Esophagus mucosa (tissue), 1 donor: ENCODE results near the gene KRT12. TPM values are rescaled to one million over a fixed set of nuclear protein-coding genes. Genes with fewer than 3 reads are reported as not detected.
"Not testable (repeated sequence)": the region's sequence is repeated elsewhere in the genome, so short reads cannot be mapped to it uniquely, and the experiment has no call there.

Source experiments
- ATAC-seq: fragments of 200-7000 bp; cut with Tn5 transposase; one replicate; pipeline ENCODE4 v1.9.1; 2020
- total RNA-seq: library from RNA; stranded (reverse); gene quantifications from one replicate; pipeline ENCODE4 v1.2.4, GENCODE V29; 2023
- donor health status: DM: yes; HTN: yes; CAD: no.

Gene KRT12
- total RNA-seq, 1 donor from 2014 or later = not detected

GRCh38 chr17:40883626-40884334 is 16.8 kb upstream of the KRT12 start:
- ATAC-seq = no peak

- ATAC-seq = no peak
These were observed 16.0 kb upstream of the KRT12 start for GRCh38 chr17:40883031-40883430.

GRCh38 chr17:40879026-40879425 is 12.0 kb upstream of the KRT12 start:
- ATAC-seq = no peak

GRCh38 chr17:40878044-40878443 is 11.0 kb upstream of the KRT12 start:
- ATAC-seq = no peak

- no peak for ATAC-seq
These were observed 6.8 kb upstream of the KRT12 start for GRCh38 chr17:40873801-40874200.

- no peak for ATAC-seq
These were observed 6.2 kb upstream of the KRT12 start for GRCh38 chr17:40873255-40873654.

GRCh38 chr17:40872416-40872815 is 5.4 kb upstream of the KRT12 start:
- no peak for ATAC-seq

GRCh38 chr17:40871316-40871715 is 4.3 kb upstream of the KRT12 start:
- ATAC-seq = no peak

- no peak for ATAC-seq
These were observed 3.1 kb upstream of the KRT12 start for GRCh38 chr17:40870136-40870535.

GRCh38 chr17:40864661-40865390 is 2.2 kb downstream of the KRT12 start:
- no peak for ATAC-seq

GRCh38 chr17:40862985-40863733 is 3.9 kb downstream of the KRT12 start:
- no peak for ATAC-seq

GRCh38 chr17:40859536-40859935 is 7.5 kb downstream of the KRT12 start:
- ATAC-seq = no peak

- not testable (repeated sequence) for ATAC-seq
These were observed 8.4 kb downstream of the KRT12 start for GRCh38 chr17:40858667-40859066.

GRCh38 chr17:40857535-40857934 is 9.5 kb downstream of the KRT12 start:
- ATAC-seq = no peak

- peak; percentile 85 for ATAC-seq
These were observed 12.7 kb downstream of the KRT12 start for GRCh38 chr17:40854175-40854814.

- no peak for ATAC-seq
These were observed 14.7 kb downstream of the KRT12 start for GRCh38 chr17:40852364-40852763.

- no peak for ATAC-seq
These were observed 16.6 kb downstream of the KRT12 start for GRCh38 chr17:40850293-40850972.

GRCh38 chr17:40849723-40850122 is 17.3 kb downstream of the KRT12 start:
- ATAC-seq = no peak

- peak; percentile 50 for ATAC-seq
These were observed 18.3 kb downstream of the KRT12 start for GRCh38 chr17:40848583-40849235.

- ATAC-seq = no peak
These were observed 20.4 kb downstream of the KRT12 start for GRCh38 chr17:40846515-40847144.

- no peak for ATAC-seq
These were observed 22.3 kb downstream of the KRT12 start for GRCh38 chr17:40844671-40845107.
